Measurements from ENCODE around the gene CDO1. TPM values are rescaled to one million over a fixed set of nuclear protein-coding genes. Genes with fewer than 3 reads are reported as not detected.

Gene CDO1
- total RNA-seq, 1 experiment from 2014 or later: 0.17 TPM

GRCh38 chr5:115840873-115841272 lies 24.4 kb upstream of the CDO1 start:
- TF ChIP-seq ZBTB33 (IDR thresholded peaks at IDR 0.05; ENCODE audit: extremely low read depth, insufficient replicate concordance, low read length): no peak
- no peak for TF ChIP-seq ZFX (IDR thresholded peaks at IDR 0.05)
- no peak for TF ChIP-seq SP1 (IDR thresholded peaks at IDR 0.05; ENCODE audit: low read depth)
- no peak for TF ChIP-seq CEBPB (IDR thresholded peaks at IDR 0.05; ENCODE audit: low read depth)
- TF ChIP-seq POLR2A (IDR thresholded peaks at IDR 0.05; ENCODE audit: borderline replicate concordance, extremely low read depth, insufficient read depth, insufficient read length): no peak
- TF ChIP-seq RAD21 (IDR thresholded peaks at IDR 0.05; ENCODE audit: low read depth): no peak
- TF ChIP-seq ELF1 (IDR thresholded peaks at IDR 0.05; ENCODE audit: borderline replicate concordance, low read depth): no peak
- intact Hi-C loops (cut with micrococcal nuclease): loop anchor here (1.0 kb wide), 2 partner anchors 89 to 215 kb away; partner anchors contain the start of gene TMED7
- H3K9me3 ChIP-seq (ENCODE audit: control insufficient read depth in 1 of 2, insufficient read depth in 1 of 2, low read depth in 1 of 2, low read length in 2 of 2): no peaks in the 10 kb centered on the region
- H3K36me3 ChIP-seq (ENCODE audit: control insufficient read depth in 1 of 2, insufficient read depth in 2 of 2, low read length in 2 of 2): peaks cover 24 to 32% of the 10 kb centered on the region in 2 experiments
- H3K79me2 ChIP-seq (ENCODE audit: insufficient read depth, low read length): peaks cover 96% of the 10 kb centered on the region
- peak overlapping the region; percentile 82 for H3K9ac ChIP-seq (ENCODE audit: low read length)
- ATAC-seq (no peak), DNase-seq (ENCODE audit: low read depth, low spot score) (no peak)
- no peaks in the 10 kb centered on the region for H3K9me2 ChIP-seq (ENCODE audit: insufficient read depth)
- H3K27me3 ChIP-seq (ENCODE audit: insufficient read depth, low read length): no peaks in the 10 kb centered on the region
- H2AFZ ChIP-seq (ENCODE audit: low read depth, low read length, poor library complexity, severe bottlenecking): no peak overlapping the region
- ChIA-PET CTCF (interaction anchor here (1.7 kb wide), 1 partner anchor 206 kb away, joined by 5 read pairs; no protein-coding TSS in a partner anchor), RAD21 (ENCODE audit: low non-redundant PET in 1 of 2, low total read pairs in 2 of 2, uncharacterized antibody in 2 of 2, unreplicated experiment in 2 of 2) (interaction anchor here in 1 of 2 experiments (0.7 kb wide), 1 partner anchor 637 kb away, joined by 7 read pairs; no protein-coding TSS in a partner anchor), POLR2A (interaction anchor here (0.7 to 1.1 kb wide), 2 partner anchors 98 to 192 kb away, joined by 3 read pairs; no protein-coding TSS in a partner anchor)
- peak overlapping the region; percentile 83 to 87 for H3K4me3 ChIP-seq (replicated peaks in 1 of 2; ENCODE audit: low read depth in 1 of 2, low read length in 2 of 2)
- peak overlapping the region; percentile 96 for H3K27ac ChIP-seq (ENCODE audit: low read depth, low read length)
- peaks cover 6% of the 10 kb centered on the region; the same call in 1 of the 2 replicates for H4K20me1 ChIP-seq (ENCODE audit: insufficient read depth)
- peaks cover 27 to 60% of the 10 kb centered on the region in 2 experiments for H3K4me1 ChIP-seq (ENCODE audit: control insufficient read depth in 1 of 2, insufficient read depth in 2 of 2, low read length in 2 of 2)
- H3K4me2 ChIP-seq (ENCODE audit: low read length): peak overlapping the region; percentile 91
- no TSS peak for BruUV-seq (replicated peaks)
